ENCODE measurements around the gene SH3PXD2A. TPM values are rescaled to one million over a fixed set of nuclear protein-coding genes. Genes with fewer than 3 reads are reported as not detected.
A peak's percentile ranks its signal among the peaks of the same experiment; 100 is the strongest.

SH3PXD2A gene
- total and polyA plus RNA-seq, 2 of the 4 experiments (the other 2 are of a cell fraction): 6.3 to 23.0 TPM

GRCh38 chr10:103598654-103599115 is 256.7 kb downstream of the SH3PXD2A start:
- intact Hi-C loops (cut with micrococcal nuclease) (loop anchor here (1.0 to 5.0 kb wide), 3 partner anchors 62 to 259 kb away; partner anchors contain the start of gene SH3PXD2A), dilution Hi-C loops (cut with HindIII; ENCODE audit: low sequenced_read_pairs, unreplicated experiment) (no loop called here), in situ Hi-C loops (cut with MboI; ENCODE audit: low sequenced_read_pairs) (loop anchor here (10.0 kb wide), 1 partner anchor 256 kb away; the partner anchor contains the start of gene SH3PXD2A)
- Histone ChIP-seq H2AFZ (replicated peaks; ENCODE audit: low read length, poor library complexity) (no peak overlapping the region), H3K4me2 (ENCODE audit: low read depth, low read length) (no peak overlapping the region), H3K9ac (ENCODE audit: low read depth, low read length) (no peak overlapping the region), H2AK5ac (ENCODE audit: low read depth, low read length) (no peak overlapping the region), H3K27ac (ENCODE audit: insufficient read depth, low read length) (no peak overlapping the region), H3K14ac (replicated peaks; ENCODE audit: low read depth, low read length) (no peak overlapping the region), H3K79me1 (ENCODE audit: low read depth in 1 of 2, low read length in 2 of 2) (peaks cover 0 to 21% of the 10 kb centered on the region in 2 experiments; a peak in 1 of 4 replicates), H3K4me3 (ENCODE audit: insufficient read depth, low read depth, low read length) (no peak overlapping the region), H3K18ac (ENCODE audit: low read depth, low read length) (no peak overlapping the region), H4K8ac (ENCODE audit: low read depth in 2 of 2, low read length in 2 of 2) (no peak overlapping the region), H4K5ac (ENCODE audit: low read depth, low read length) (no peak overlapping the region), H2BK120ac (ENCODE audit: low read depth, low read length) (no peak overlapping the region), H4K91ac (ENCODE audit: insufficient read depth, low read depth, low read length) (no peak overlapping the region), H3K4me1 (ENCODE audit: control insufficient read depth, insufficient read depth, low read length) (no peaks in the 10 kb centered on the region; the same call in 1 of the 2 replicates), H3K9me3 (ENCODE audit: control insufficient read depth, insufficient read depth, low read length) (no peaks in the 10 kb centered on the region), H3K27me3 (ENCODE audit: control insufficient read depth, insufficient read depth, low read length) (no peaks in the 10 kb centered on the region), H3K23ac (ENCODE audit: low read depth, low read length) (no peak overlapping the region), H3K4ac (ENCODE audit: low read depth, low read length) (no peak overlapping the region), H3K9me1 (ENCODE audit: insufficient read depth, low read length) (peaks cover 3% of the 10 kb centered on the region; the same call in 1 of the 2 replicates), H2BK5ac (ENCODE audit: low read depth, low read length, poor library complexity, severe bottlenecking) (no peak overlapping the region), H3K36me3 (ENCODE audit: control insufficient read depth, insufficient read depth, low read length) (peaks cover 28% of the 10 kb centered on the region), H2AK9ac (replicated peaks; ENCODE audit: low read depth, low read length, poor library complexity) (peak overlapping the region; percentile 18), H2BK20ac (ENCODE audit: low read depth, low read length) (no peak overlapping the region), H4K20me1 (ENCODE audit: insufficient read depth, low read length) (peaks cover 11% of the 10 kb centered on the region; the same call in 1 of the 2 replicates), H3K56ac (ENCODE audit: extremely low read depth, insufficient read depth, low read length) (no peak overlapping the region), H2BK15ac (ENCODE audit: low read depth, low read length) (no peak overlapping the region)
- ChIA-PET CTCF (interaction anchor here (0.7 to 2.8 kb wide), 5 partner anchors 13 to 87 kb away, joined by 3 to 17 read pairs (median 3); no protein-coding TSS in a partner anchor), POLR2A (ENCODE audit: unreplicated experiment) (no interaction called here)
- WGBS, 2 experiments (ENCODE audit: extremely low coverage in 2 of 2, insufficient read length in 1 of 2): no CpG with 5 or more reads among the region's 7 CpGs
- TSS peak; percentile 2 for BruUV-seq (replicated peaks)
- peak; percentile 83 for ATAC-seq (ENCODE audit: low read depth)
- peak; percentile 82 for DNase-seq
- no peak for TF ChIP-seq USF2 (IDR thresholded peaks at IDR 0.05; ENCODE audit: low read depth, low read length)
- no peak for TF ChIP-seq RFX5 (IDR thresholded peaks at IDR 0.05; ENCODE audit: low read depth, low read length)
- TF ChIP-seq RAD21 (IDR thresholded peaks at IDR 0.05; ENCODE audit: low read length): peak; percentile 88
- TF ChIP-seq MAFK (IDR thresholded peaks at IDR 0.05; ENCODE audit: low read depth, low read length): no peak
- peak; percentile 42; the same call in 1 of the 2 replicates for TF ChIP-seq MXI1 (IDR thresholded peaks at IDR 0.05; ENCODE audit: borderline replicate concordance, low read depth, low read length)
- 0 out of 2 replicates have a peak, but pooled peaks have one; percentile 29 for TF ChIP-seq POLR2A (IDR thresholded peaks at IDR 0.05; ENCODE audit: low read depth, low read length)
- no peak for TF ChIP-seq CHD1 (IDR thresholded peaks at IDR 0.05; ENCODE audit: low read depth, low read length)
- no peak for TF ChIP-seq RCOR1 (IDR thresholded peaks at IDR 0.05; ENCODE audit: insufficient replicate concordance, low read length)
- TF ChIP-seq CTCF (conservative IDR thresholded peaks at IDR 0.05; ENCODE audit: low read depth, low read length): peak; percentile 88
- no peak for TF ChIP-seq NFE2L2 (IDR thresholded peaks at IDR 0.05; ENCODE audit: low read depth, low read length)
- TF ChIP-seq FOS (IDR thresholded peaks at IDR 0.05; ENCODE audit: low read depth, low read length): no peak
- peak; percentile 51; the same call in 1 of the 2 replicates for TF ChIP-seq MAZ (IDR thresholded peaks at IDR 0.05; ENCODE audit: borderline replicate concordance, low read depth, low read length)
- TF ChIP-seq CEBPB (IDR thresholded peaks at IDR 0.05; ENCODE audit: low read depth, low read length): peak; percentile 86
- TF ChIP-seq BHLHE40 (IDR thresholded peaks at IDR 0.05; ENCODE audit: low read depth, low read length): peak; percentile 76
- no peak for TF ChIP-seq ELK1 (IDR thresholded peaks at IDR 0.05; ENCODE audit: borderline replicate concordance, low read depth, low read length)
- peak; percentile 85 for TF ChIP-seq SMC3 (IDR thresholded peaks at IDR 0.05; ENCODE audit: low read depth, low read length)
